GM21528 (cell line): ENCODE results near the gene ZNF235.
A peak's percentile ranks its signal among the peaks of the same experiment; 100 is the strongest.
"Not testable (repeated sequence)": the region's sequence is repeated elsewhere in the genome, so short reads cannot be mapped to it uniquely, and the experiment has no call there.

ENCODE experiments used
- ATAC-seq: cut with Tn5 transposase; IDR thresholded peaks from one replicate; pipeline ENCODE4 v1.9.1; 2021; ENCODE audit warnings: mild to moderate bottlenecking, moderate library complexity; ENCODE audit not compliant: unreplicated experiment, low FRiP score

Gene ZNF235

DNA sequence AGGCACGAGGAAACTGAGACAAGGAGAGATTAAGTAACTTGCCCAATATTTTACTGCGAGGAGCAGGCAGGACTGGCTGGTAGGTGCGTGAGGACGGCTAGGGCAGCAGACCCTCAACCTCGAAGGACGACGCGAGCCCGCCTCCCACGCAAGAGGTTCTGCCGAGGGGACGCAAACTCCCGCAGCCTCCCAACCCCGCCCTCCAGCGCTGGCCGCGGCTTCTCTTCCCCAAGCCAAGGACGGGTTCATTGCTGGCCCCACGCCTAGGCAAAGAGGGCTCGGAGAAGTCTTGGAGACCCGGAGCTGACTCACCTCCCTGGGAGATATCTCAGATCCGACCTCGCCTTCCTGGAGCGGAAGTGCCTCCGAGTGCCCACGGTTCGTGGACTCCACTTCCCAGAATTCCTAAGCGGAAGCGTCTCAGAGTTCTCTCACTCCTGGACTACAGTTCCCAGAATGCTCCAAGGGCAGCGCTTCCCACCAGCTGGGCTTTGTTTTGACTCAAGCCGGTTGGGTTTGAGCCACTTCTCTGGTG lies at the start of gene ZNF235:
Gene ZNF235 (minus strand): TSS at position 367 of the 535 bp plus-strand sequence. CDS start 1,621 bp downstream, outside the sequence.
- ATAC-seq: peak; percentile 89

GRCh38 chr19:44346556-44346955 lies 41.7 kb upstream of the ZNF235 start:
- no peak for ATAC-seq

DNA sequence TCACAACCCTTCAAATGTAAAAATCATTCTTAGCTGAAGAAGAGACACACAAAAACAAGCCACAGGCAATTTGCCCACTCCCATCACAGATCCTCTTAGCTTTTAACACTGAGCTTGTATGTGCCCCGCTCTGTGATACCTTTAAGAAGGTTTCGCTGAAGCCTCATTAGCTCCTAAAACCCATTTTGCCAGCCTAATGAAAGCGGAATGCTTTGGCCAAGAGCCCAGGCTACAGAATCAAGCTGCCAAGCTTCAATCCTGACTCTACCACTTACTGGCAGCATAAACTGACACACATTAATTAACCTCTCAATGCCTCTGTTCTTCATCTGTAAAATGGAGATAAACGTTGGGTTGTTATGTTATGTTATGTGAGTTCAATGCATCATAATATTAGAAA lies 41.1 kb upstream of the ZNF235 start:
- ATAC-seq: no peak

DNA sequence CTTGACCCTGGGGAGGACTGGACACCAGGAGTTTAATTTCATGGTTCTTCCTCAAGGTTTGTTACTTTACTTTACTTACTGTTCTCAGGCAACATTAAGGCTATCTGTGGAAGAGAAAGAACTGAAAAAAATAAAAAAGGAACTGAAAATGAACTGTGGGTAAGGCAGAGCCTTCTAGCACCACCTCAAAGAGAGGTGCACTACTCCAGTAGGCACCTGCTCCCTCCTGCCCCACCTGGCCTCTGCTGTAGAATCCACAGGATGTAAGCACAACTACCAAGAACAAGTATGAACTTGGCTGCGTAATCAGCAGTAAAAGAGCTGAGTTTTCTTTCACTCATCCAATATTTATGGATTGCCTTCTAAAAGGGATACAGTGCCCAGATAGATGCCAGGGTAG lies 39.4 kb upstream of the ZNF235 start:
- ATAC-seq: no peak

DNA sequence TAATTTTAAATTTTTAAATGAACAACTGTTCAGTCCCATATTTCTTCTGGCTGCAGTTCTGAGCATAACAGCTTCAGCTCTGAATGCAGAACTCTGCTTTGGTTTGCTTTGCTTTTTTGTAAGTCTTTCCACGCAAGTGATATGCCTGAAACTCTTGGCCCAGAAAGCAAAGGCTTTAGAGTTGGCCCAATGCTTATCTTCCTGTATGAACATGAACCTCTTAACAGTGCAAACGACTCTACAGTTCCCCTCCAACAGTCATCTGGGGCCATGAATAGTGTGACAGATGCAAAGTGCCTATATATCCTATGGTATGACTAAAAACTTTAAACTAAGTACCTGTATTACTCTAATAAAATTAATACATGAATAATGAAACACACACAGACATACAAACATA lies 37.0 kb upstream of the ZNF235 start:
- ATAC-seq: no peak

- not testable (repeated sequence) for ATAC-seq
These were observed 29.8 kb upstream of the ZNF235 start for GRCh38 chr19:44334639-44335038.

DNA sequence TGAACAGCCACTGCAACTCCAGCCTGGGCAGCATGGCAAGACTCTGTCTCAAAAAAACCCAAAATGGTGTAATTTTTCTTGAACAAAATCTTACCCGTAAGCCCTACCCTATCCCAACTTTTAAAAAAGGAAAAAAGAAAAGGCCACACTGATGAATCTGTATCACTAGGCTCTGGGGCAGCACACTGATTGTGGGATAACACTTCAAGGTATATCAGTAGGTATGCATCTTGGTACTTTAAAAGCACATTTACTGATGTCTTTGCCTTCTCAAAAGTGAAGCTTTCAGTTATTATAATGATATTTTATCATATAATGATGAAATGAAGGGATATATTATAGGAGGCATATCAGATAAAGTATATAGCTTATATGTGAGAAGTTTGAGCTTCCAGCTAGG lies 27.3 kb upstream of the ZNF235 start:
- ATAC-seq: no peak

DNA sequence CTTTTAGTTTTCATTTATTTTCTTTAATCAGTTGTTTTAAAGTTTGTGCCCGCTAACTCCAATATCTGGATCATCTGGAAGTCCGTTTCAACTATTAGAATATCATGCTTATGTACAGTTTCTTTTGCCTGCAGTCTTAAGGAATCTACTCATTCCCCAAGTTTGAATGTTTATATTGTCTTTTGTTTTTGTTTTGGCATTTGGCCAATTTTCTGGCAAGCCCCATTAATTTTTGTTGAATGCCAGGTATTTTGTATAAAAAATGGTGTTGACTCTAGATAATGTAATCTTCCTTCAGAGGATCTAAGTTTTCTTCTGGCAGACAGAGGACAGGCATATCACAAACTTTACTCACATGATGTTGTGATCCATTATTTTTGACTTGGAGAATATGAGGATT lies 11.1 kb upstream of the ZNF235 start:
- ATAC-seq: no peak

- no peak for ATAC-seq
These were observed 8.4 kb upstream of the ZNF235 start for GRCh38 chr19:44313231-44313630.

- no peak for ATAC-seq
These were observed 3.2 kb upstream of the ZNF235 start for GRCh38 chr19:44308011-44308410.

DNA sequence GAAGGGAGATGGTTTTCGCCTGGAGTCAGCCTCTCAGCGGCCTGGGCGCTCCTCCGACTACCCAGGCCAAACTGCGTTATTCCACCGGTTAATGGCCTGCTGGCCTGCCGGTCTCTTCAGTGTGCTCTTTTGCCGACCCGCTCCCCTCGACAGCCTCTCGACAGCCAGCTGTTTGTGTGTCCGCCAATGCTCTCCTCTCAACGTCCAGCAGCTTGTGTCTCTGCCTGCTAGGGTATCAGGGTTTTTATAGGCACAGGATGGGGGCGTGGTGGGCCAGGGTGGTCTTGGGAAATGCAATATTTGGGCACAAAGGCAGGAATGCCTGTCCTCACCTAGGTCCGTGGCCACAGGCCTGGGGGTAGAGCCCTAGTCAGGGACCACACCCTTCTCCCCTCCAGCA lies 1.5 kb upstream of the ZNF235 start:
- ATAC-seq: no peak

GRCh38 chr19:44305457-44305856 lies 632 bp upstream of the ZNF235 start:
- ATAC-seq: no peak

- ATAC-seq: no peak
These were observed 753 bp downstream of the ZNF235 start for GRCh38 chr19:44303976-44304568.

DNA sequence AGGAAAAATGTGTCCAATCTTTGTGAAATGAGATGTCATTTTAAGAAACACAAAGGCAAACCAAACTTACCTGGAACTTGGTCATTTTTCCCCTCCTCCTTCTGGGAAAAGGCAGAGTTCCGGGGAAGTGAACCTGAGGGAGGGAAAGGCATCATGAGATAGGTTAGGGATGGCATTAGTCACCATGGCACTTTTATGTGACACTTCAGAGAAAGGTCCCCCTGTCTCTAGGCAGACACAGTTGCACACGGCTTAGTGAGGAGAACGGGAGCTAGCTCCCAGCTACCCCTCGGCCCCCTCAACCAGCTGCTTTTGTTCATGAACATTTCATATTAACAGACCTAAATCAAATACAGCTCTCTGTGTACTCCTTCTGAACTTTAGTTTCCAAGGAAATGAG lies 1.5 kb downstream of the ZNF235 start:
- ATAC-seq: no peak

- ATAC-seq: no peak
These were observed 19.9 kb downstream of the ZNF235 start for GRCh38 chr19:44284968-44285367.

GRCh38 chr19:44282846-44283245 lies 22.0 kb downstream of the ZNF235 start:
- ATAC-seq: no peak

DNA sequence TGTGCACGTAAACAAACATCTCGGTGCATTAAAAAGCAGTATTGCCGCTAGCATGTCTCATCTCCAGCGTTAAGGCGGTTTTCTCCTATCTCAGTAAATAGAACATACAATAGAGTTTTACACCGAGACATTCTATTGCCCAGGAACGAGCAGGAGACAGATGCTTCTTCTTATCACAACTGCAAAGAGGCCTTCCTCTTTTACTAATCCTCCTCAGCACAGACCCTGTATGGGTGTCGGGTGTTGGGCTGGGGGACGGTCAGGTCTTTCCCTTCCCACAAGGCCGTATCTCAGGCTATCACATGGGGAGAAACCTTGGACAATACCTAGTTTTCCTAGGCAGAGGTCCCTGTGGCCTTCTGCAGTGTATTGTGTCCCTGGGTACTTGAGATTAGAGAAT lies 23.9 kb downstream of the ZNF235 start:
- no peak for ATAC-seq

- no peak for ATAC-seq
These were observed 26.6 kb downstream of the ZNF235 start for GRCh38 chr19:44278181-44278690.

DNA sequence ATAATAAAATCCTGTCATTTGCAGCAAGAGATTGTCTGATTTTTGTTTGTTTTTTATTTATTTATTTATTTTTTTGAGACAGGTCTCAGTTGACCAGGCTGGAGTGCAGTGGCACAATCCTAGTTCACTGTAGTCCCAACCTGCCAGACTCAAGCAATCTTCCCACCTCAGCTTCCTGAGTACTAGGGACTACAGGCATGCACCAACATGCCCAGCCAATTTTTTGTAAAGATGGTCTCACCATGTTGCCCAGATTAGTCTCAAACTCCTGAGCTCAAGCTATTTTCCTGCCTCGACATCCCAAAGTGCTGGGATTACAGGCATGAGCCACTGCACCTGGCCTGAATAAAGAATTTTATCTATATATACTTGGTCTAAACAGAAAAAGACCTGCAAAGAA lies 27.5 kb downstream of the ZNF235 start:
- ATAC-seq: no peak

GRCh38 chr19:44260695-44261446 lies 44.0 kb downstream of the ZNF235 start:
- no peak for ATAC-seq

- no peak for ATAC-seq
These were observed 44.5 kb downstream of the ZNF235 start for GRCh38 chr19:44260343-44260681.

DNA sequence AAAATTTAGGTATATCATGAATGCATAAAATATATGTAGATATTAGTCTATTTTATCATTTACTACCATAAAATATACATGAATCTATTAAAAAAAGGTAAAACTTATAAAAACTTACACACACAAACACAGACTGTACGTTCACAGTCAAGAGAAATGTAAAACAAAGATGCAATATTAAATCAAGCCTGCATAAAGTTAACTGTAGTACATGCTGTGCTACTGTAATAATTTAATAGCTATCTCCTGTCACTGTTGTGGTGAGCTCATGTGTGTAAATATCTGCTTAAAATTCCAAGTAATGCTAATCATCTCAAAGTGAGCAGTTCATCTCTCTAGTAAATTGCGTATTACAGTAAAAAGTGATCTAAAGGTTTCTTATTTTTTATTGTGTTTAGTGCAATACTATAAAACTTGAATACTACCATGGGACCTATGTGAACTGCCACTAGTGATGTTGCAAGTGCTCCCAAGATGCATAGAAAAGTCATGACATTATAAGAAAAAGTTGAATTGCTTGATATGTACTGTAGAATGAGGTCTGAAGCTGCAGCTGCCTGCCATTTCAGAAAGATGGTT lies 45.9 kb downstream of the ZNF235 start:
- no peak for ATAC-seq
